Type B pancreatic cell (in vitro differentiated cells): Measurements from ENCODE around the gene JAK2. TPM values are rescaled to one million over a fixed set of nuclear protein-coding genes. Genes with fewer than 3 reads are reported as not detected.

Experiments used
- DNase-seq: peaks from one replicate; pipeline ENCODE4 v3.0.0; 2021; ENCODE audit warnings: mixed read lengths; ENCODE audit not compliant: unreplicated experiment; ENCODE audit errors: extremely low spot score
- H3K27ac Mint-ChIP-seq: 2 replicates; pipeline ENCODE4 v1.8.0; 2021; ENCODE audit warnings: mild to moderate bottlenecking, mixed read lengths
- H3K27me3 Mint-ChIP-seq: 2 replicates; pipeline ENCODE4 v1.8.0; 2021; ENCODE audit warnings: mixed read lengths
- H3K36me3 Mint-ChIP-seq: 2 replicates; pipeline ENCODE4 v1.8.0; 2021; ENCODE audit warnings: mixed read lengths
- H3K4me1 Mint-ChIP-seq: one replicate; pipeline ENCODE4 v1.8.0; 2021; ENCODE audit warnings: mixed read lengths; ENCODE audit not compliant: unreplicated experiment
- H3K4me3 Mint-ChIP-seq: 2 replicates; pipeline ENCODE4 v1.8.0; 2021; ENCODE audit warnings: mild to moderate bottlenecking, mixed read lengths
- H3K9me3 Mint-ChIP-seq: 2 replicates; pipeline ENCODE4 v1.8.0; 2021; ENCODE audit warnings: mixed read lengths
- CTCF ChIP-seq: fragments of 200-600 bp; sonication (generic); conservative IDR thresholded peaks from 2 replicates; pipeline ENCODE4 v1.5.0; 2021; ENCODE audit warnings: antibody characterized with exemption, mild to moderate bottlenecking
- total RNA-seq: library from RNA; stranded (reverse); gene quantifications from 2 replicates; pipeline ENCODE4 v1.2.1, GENCODE V29; 2021; ENCODE audit warnings: low replicate concordance

The JAK2 gene
- total RNA-seq, 1 donor from 2014 or later, result 8.4 TPM

- no peaks in the 10 kb centered on the region for H3K9me3 Mint-ChIP-seq
- H3K4me1 Mint-ChIP-seq, result no peaks in the 10 kb centered on the region
- no peak overlapping the region for H3K4me3 Mint-ChIP-seq
- H3K36me3 Mint-ChIP-seq, result peaks cover 10% of the 10 kb centered on the region
- DNase-seq, result no peak
- TF ChIP-seq CTCF, result no peak
- H3K27me3 Mint-ChIP-seq, result no peaks in the 10 kb centered on the region
- no peak overlapping the region for H3K27ac Mint-ChIP-seq
These were observed 137.0 kb downstream of the JAK2 start for GRCh38 chr9:5122116-5122515.

DNA sequence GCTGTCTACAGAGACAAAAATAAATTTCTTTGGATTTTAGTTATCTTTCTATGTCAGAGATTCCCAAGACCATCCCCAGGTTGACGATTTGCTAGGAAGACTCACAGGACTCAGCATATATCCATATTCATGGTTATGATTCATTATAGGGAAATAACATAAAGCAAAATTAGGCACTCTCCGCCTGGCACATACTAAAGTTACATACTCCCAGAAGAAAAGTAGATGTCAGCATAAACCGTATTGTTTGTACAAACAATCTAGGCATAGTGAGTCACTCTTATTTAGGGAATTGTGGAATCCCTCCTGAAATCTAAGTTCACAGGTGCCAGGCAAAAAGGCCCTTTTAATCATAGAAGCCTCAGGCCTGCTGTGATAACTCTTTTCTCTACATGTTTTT lies 137.4 kb downstream of the JAK2 start:
- no peak overlapping the region for H3K27ac Mint-ChIP-seq
- no peak overlapping the region for H3K4me3 Mint-ChIP-seq
- DNase-seq, result no peak
- no peaks in the 10 kb centered on the region for H3K27me3 Mint-ChIP-seq
- TF ChIP-seq CTCF, result no peak
- H3K36me3 Mint-ChIP-seq, result peaks cover 10% of the 10 kb centered on the region
- H3K9me3 Mint-ChIP-seq, result no peaks in the 10 kb centered on the region
- H3K4me1 Mint-ChIP-seq, result no peaks in the 10 kb centered on the region

DNA sequence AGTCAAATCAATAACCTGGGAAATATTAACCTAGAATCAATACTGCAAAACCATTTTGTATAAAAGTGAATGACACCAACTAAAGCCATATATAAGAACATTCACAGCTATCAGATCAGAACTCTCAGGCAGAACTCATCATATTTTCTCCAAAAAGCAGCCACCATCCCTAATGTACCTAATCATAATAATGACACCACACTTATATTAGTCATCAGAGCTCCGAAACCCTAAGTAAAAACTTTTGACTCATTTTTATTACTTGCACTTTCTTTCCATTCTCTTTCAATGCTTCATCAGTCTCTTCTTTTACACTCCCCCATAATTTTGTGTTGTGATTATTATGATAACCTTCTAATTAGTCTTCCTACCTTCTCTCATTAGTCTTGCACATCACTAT lies 155.1 kb downstream of the JAK2 start:
- Mint-ChIP-seq H3K36me3 (peaks cover 5% of the 10 kb centered on the region), H3K4me1 (no peaks in the 10 kb centered on the region), H3K4me3 (no peak overlapping the region), H3K27ac (no peak overlapping the region), H3K9me3 (peaks cover 10% of the 10 kb centered on the region), H3K27me3 (no peaks in the 10 kb centered on the region)
- TF ChIP-seq CTCF, result no peak
- DNase-seq, result no peak

GRCh38 chr9:5144217-5144616 lies 159.1 kb downstream of the JAK2 start:
- no peak for TF ChIP-seq CTCF

DNA sequence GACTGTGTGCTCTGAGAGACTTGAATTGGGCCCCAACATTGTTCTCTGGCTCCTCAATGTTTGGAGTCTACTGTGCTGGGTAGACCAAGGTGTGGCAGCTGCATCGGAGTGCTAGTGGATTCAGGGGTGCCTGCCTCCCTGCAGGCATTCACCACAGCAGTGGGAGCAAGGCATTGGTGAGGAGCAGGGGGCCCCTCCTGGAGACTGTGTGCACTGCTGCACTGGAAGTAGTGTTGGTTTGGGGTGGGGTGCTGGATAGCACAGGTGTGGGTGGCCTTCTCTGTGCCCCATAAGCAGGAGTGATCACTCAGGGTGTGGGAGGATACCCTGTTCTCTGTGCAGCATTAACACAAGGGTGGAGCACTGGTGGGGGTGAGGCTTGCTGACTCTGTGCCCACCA lies 161.2 kb downstream of the JAK2 start:
- DNase-seq, result no peak
- no peak for TF ChIP-seq CTCF
- Mint-ChIP-seq H3K4me1 (no peaks in the 10 kb centered on the region), H3K9me3 (no peaks in the 10 kb centered on the region), H3K27ac (no peak overlapping the region), H3K36me3 (peaks cover 5% of the 10 kb centered on the region), H3K4me3 (no peak overlapping the region), H3K27me3 (no peaks in the 10 kb centered on the region)

More at GRCh38 chr9:5144217-5144616, 159.1 kb downstream of the JAK2 start:
- H3K4me1 Mint-ChIP-seq, result no peaks in the 10 kb centered on the region
- no peak overlapping the region for H3K4me3 Mint-ChIP-seq
- H3K27me3 Mint-ChIP-seq, result no peaks in the 10 kb centered on the region
- H3K27ac Mint-ChIP-seq, result no peak overlapping the region
- H3K36me3 Mint-ChIP-seq, result peaks cover 5% of the 10 kb centered on the region
- DNase-seq, result no peak
- no peaks in the 10 kb centered on the region for H3K9me3 Mint-ChIP-seq

Other genes starting within 250 kb of the JAK2 start
- gene AK3, start 244.1 kb upstream of the JAK2 start, total RNA-seq, result 47.5 and 50.0 TPM in 2 replicates
- 12.9 and 15.6 TPM in 2 replicates for gene RCL1, start 192.3 kb upstream of the JAK2 start, total RNA-seq
- not detected in 2 replicates for gene INSL6, start 200.4 kb downstream of the JAK2 start, total RNA-seq
- 0.29 TPM in 1 of 2 replicates, not detected in the other for gene INSL4, start 246.1 kb downstream of the JAK2 start, total RNA-seq